PFSK-1 (cell line): ENCODE results near the gene RGS14.

ENCODE experiments used
- POLR2AphosphoS5 ChIP-seq: IDR thresholded peaks from 2 replicates; pipeline ENCODE4 v1.6.1; 2012; ENCODE audit warnings: low read depth, mild to moderate bottlenecking, control low read depth, low read length, moderate library complexity
- REST ChIP-seq, 2 experiments: IDR thresholded peaks; 2 replicates each; pipeline versions ENCODE4 v1.6.1 to v1.8.0; 2011 to 2012; ENCODE audit warnings: low read depth in 2 of 2, low read length in 2 of 2, control low read depth in 1 of 2, inconsistent platforms in 1 of 2, mild to moderate bottlenecking in 1 of 2, moderate library complexity in 1 of 2; ENCODE audit not compliant: insufficient read depth in 1 of 2
- SIN3A ChIP-seq: IDR thresholded peaks from 2 replicates; pipeline ENCODE4 v1.6.1; 2012; ENCODE audit warnings: mild to moderate bottlenecking, low read length, moderate library complexity, borderline replicate concordance; ENCODE audit not compliant: insufficient read depth
- TAF1 ChIP-seq: IDR thresholded peaks from 2 replicates; pipeline ENCODE4 v1.6.1; 2012; ENCODE audit warnings: low read length, control low read depth, borderline replicate concordance; ENCODE audit not compliant: insufficient read depth

GRCh38 chr5:177393206-177393765 lies 35.6 kb downstream of the RGS14 start:
- TF ChIP-seq POLR2AphosphoS5 (no peak), TAF1 (no peak), SIN3A (no peak), REST (IDR thresholded peaks at IDR 0.05; ENCODE audit: insufficient read depth in 1 of 2, low read depth in 2 of 2, low read length in 2 of 2) (no peak)
